Heart left ventricle (tissue), 13 donors: ENCODE results near the gene NPHP4.

ENCODE experiments used
- CTCF ChIP-seq, 12 donors: fragments of 200-600 bp; sonication (generic) in 4 of 12; IDR thresholded peaks; one replicate each; pipeline versions ENCODE4 v1.5.0 to v1.8.0; 2018 to 2022; ENCODE audit warnings: antibody characterized with exemption in 12 of 12, mild to moderate bottlenecking in 5 of 12
- POLR2A ChIP-seq, 2 donors: fragments of 450-650 bp; IDR thresholded peaks; one replicate each; pipeline ENCODE4 v1.6.1; 2017; ENCODE audit warnings: antibody characterized with exemption in 2 of 2, mild to moderate bottlenecking in 2 of 2, moderate library complexity in 2 of 2
- donor health status: ischemic (EF 13 %, LVEDD 7.1; RV severe dilation, severe dysfunction).
- donor health status: DM: no; HTN: yes; CAD: no.
- donor health status: DM: no; HTN: no; CAD: no.
- donor health status: ischemic (EF 25% LVEDD 6.9; RV normal size, moderate dysfunction).
- donor health status: ischemic (EF 25% LVEDD 5.7; RV mildly dilated, moderate dysfunction).
- donor health status: ischemic (EF 35%, LVEDD 5.7; RV mildly dilated, moderate dysfunction).
- donor health status: nonischemic (EF 11% LVEDD 7.7; RV severe dilation, severe dysfunction).
- donor health status: DM: yes; HTN: yes; CAD: no.
- donor health status: PGD.
- donor health status: ischemic (EF 29% LVEDD 5.4; RV normal size, mild dysfunction).
- donor health status: nonischemic (EF 23%, LVEDD 6.1; RV moderate dilation, normal function).

GRCh38 chr1:5819391-5820025 lies 172.7 kb downstream of the NPHP4 start:
- TF ChIP-seq POLR2A (IDR thresholded peaks at IDR 0.05), result no peak
- no peak for TF ChIP-seq CTCF (IDR thresholded peaks at IDR 0.05)
